ENCODE data around the gene ECHDC1.

ECHDC1 gene

DNA sequence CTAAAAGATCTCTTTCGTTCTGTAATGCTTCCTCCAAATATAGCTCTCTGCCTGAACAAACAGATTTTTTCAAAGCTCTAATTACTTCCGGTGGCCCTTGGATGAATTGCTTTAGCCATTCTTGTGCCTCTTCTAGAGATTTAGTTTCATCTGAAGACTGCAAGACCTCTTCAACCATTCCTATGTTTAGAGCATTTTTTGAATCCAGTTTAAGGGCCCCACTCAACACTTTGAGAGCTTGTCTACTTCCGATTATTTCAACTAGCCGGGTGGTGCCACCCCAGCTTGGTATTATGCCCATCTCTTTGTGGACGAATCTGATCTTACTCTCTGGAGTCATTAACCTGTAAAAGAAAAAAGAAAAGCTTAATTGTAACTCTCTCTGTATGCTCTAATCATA is 53.5 kb downstream of the ECHDC1 start:
- no peak for DNase-seq (ENCODE audit: low spot score)

DNA sequence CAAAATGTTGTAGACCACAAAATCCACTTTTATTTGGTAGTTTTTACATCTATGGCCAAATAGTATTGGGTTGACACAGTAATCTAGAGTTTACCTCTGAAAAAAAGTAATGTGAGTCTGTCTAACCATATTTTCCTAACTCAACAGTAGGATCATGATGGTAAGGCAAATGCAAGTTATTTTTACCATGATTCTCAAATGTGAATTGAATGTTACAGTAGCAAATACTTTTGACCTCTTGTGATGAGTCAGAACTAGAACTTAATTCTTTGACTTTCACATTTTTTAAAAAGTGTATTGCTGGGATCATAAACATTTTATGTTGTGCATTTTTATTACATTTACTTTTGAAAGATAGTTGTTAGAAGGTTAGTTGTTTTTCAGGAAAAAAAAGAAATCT is 54.7 kb downstream of the ECHDC1 start:
- DNase-seq (ENCODE audit: low spot score): no peak

DNA sequence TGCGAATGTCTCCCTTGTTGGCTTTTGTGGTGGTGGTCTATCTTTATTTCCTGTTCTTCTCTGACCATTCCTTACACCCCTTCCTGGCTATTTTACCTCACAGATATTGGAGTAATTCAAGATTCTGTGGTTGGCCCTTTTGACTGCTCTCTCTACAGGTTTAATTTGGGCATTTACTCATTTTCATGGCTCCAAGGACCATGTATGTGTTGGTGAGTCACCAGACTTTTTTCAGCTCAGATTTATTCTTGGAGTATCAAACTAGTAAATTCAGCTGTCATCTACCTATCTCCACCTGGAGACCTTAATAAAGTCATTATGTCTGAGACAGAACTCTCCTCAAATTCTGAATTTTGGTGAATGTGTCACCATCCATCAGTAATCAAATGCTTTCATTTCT is 61.2 kb downstream of the ECHDC1 start:
- no peak for DNase-seq (ENCODE audit: low spot score)

DNA sequence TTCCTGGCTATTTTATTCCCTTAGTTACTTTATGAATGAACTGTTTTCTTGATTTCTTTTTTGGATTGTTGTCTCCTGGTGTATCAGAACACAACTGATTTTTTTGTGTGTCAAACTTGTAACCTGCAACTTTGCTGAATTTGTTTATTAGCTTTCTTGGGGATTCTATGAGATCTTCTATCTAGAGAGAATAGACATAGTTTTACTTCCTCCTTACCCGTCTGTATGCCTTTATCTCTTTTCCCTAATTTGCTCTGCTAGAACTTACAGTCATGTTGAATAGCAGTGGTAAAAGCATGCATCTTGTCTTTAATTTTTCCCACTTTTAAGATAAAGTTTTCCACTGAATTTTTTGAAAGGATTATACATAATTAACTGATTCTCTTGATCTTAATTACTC is 63.6 kb downstream of the ECHDC1 start:
- no peak for DNase-seq (ENCODE audit: low spot score)

DNA sequence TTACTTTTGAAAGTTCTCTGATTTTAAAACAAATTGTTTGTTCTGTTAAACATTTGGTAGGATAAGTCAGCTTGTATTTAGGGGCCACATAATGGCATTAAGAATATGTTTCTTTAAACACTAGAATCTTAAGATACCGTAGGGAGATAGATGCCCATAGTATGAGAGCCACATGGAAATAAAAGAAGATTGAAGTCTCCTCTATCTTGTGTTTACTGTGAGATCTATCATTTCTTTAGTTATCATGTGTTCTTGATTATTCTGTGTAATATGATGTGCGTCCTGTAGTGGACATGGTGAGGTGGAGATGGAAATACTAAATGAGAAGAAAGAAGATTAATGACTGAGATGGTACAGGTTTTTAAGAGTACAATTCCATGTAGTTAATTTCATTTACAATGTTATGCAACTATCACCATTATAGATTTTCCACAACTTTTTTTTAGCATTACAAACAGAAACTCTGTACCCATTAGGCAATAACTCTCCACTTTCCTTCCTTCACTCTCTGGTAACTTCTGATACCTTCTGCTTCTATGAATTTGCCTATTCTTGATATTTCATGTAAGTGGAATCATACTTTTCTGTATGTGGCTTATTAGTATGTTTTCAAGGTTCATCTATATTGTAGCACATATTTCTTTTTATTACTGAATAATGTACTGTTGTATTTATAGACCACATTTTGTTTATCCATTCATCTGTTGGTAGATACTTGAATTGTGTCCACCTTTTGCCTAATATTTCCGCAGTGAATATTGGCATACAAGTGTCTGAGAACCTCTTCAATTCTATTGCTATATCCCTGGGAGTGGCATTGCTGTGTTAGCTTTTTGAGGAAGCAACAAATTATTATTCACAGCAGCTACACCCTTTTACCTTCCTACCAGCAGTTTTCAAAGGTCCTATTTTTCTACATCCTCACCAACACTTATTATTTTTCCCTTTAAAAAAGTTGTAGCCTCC is 65.2 kb downstream of the ECHDC1 start:
- no peak for DNase-seq (ENCODE audit: low spot score)

DNA sequence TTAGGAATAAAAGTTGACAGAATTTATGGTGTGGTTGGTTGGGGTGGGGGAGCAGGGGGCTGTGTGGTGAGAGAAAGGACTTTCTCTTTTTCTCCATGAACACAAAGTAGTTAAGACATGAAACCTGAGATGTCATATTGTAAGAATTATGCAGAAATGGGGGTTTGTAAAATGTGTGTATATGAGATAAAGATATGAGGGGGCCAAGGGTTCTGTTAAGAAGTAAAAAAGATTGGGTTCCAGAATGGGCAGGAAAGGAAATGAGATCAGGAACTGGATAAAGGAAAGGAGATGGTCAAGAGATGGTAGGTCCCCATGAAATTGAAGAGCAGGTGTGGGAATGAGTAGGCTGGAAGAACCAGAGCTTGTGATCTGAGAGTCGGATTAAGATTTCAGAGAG is 67.1 kb downstream of the ECHDC1 start:
- DNase-seq (ENCODE audit: low spot score): no peak

DNA sequence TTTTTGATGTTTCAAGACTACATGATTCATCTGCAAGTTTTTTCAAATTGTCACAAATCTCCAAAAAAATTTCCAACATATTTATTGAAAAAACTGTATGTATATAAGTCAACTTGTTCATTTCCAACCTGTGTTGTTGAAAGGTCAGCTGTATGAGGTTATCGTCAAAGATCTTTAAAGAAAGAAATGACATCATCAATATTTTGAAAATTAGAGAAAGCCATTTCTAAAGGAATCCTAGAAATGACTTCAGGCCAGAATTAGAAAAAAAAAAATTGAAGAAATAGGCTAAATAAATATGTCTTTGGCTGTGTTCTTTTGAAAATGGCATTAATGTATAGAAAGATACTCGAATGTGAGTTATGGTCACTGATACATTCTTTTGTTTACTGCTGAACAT is 69.9 kb downstream of the ECHDC1 start:
- no peak for DNase-seq (ENCODE audit: low spot score)

DNA sequence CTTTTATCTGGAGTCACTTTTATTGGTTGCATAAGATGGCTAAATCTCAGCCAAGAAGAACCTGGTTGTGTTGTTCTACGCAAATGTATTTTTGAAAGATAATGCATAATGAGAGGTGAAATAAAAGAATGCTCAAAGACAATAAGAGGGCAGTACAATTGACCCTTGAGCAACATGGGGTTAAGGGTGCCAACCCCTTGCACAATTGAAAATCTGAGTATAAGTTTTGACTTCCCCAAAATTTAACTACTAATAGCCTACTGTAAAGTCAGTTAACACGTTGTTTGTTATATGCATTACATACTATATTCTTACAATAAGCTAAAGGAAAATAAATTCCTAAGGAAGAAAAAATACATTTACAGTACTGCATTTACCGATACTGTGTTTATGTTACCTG is 70.8 kb downstream of the ECHDC1 start:
- DNase-seq (ENCODE audit: low spot score): no peak

DNA sequence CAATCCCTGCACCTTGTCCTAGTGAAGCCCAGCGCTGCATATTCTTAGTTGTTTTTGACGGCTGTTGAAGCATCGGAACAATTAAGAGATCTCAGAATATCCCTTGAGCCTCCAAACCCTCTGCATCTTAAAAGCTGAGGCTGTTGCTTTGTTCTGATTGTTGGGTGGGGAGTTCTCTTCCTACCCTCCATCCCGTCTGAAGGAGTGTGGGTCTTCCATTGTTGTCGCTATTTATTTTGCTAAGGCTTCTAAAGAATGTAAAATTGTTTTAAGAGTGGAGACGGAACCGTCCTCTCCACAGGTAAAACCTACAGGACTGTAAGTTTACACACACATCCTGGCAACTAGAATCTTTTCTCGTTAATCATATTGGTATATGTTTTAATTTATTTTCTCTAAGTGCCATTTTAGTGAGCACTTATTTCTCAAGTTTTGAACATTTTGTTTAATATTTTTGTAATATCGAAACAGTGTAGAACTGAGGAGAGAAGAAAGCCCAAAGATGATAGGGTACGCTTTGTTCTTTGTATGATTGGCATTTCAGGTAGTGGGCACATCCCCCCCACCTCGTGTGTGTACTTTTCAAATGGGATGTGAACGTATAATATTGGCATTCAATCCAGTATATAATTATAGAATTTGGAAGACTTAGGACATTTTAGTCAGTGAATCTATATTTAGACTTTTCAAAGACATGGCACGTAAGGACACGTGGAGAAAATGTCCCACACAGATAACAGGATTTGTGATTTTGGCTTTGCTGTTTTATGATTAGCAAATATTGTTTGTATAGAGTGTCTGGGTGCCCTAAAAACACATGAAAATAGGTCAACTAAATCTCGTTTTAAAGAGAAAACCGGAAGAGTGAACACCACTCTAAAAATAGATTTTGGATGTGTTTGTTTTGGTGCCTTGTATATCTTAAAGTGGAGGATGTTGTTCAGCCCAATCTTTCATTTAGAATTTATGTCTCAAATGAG is 75.5 kb downstream of the ECHDC1 start:
- DNase-seq (ENCODE audit: low spot score): no peak

DNA sequence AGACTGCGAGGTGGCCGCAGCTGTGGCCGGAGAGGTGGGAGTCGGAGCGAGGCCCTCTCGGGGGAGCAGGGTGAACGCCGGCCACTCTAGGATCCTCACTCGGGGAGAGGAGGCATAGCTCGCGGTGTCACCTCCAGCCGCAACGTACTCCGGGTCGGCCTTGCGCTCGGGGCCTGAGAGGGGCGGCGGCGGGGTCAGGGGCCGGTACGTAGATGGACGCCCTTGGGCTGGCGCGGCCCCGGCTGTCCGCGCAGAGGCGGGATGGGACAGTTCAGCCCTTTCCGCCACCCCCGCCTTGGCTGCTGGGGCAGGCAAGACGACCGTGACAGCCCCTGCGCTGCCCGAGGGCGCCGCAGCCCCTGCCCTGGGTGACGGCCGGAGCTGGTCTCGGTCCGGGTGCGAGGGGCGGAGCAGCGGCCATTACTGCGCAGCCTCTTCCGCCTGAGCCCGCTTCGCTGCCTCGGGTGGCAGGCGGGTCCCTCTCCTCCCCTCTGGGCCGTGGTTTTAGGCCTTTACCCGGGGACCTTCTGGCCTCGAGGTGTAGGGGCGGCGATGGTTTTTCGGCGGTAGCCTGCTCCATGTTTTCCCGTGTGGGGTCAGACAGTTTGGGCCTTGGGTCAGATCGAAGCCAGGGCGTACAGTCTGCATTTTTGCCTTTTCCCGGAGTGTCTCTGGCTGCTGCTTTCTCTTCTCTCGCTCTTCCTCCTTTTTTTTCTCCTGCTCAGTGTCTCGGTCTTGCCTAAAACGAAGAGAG is 76.3 kb downstream of the ECHDC1 start:
- peak; percentile 34 for DNase-seq (ENCODE audit: low spot score)

DNA sequence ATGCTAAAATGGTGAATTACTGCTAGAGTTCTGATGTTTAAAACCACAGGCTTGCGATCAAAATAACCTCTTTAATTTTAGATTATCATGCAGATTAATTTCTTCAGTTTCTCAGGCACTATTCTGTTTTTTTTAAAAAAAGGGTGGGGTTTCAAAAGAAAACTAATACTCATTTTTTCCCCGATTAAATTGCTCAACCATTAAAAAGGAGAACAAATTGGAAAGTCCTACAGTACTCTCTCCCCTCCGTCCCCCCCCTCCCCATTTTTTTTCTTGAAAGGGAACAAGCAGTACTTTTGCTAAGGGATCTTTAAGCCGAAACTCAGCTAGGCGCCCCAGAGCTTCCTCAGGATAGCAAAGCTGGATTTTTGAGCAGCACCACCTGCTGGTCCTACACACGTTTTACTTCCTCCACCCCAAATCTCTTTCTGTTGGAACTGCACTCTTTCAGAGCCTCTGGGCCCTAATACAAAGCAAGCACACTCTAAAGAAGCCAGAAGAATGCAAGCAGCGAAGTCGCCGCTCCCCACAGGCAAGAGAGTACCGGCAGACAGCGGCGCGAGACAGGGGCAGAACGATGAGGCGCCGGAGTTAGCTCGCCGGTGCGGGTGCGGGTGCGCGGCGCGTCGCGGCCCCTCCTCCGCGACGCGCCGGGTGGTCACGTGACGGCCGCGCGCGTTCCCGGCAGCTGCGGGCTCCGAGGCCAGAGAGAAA is 77.1 kb downstream of the ECHDC1 start, which contains the start of gene RNF146:
TSS of gene RNF146 (plus strand) at position 687 of the 714 bp plus-strand sequence. CDS start 13,475 bp downstream, outside the sequence.
- DNase-seq (ENCODE audit: low spot score): peak; percentile 64

DNA sequence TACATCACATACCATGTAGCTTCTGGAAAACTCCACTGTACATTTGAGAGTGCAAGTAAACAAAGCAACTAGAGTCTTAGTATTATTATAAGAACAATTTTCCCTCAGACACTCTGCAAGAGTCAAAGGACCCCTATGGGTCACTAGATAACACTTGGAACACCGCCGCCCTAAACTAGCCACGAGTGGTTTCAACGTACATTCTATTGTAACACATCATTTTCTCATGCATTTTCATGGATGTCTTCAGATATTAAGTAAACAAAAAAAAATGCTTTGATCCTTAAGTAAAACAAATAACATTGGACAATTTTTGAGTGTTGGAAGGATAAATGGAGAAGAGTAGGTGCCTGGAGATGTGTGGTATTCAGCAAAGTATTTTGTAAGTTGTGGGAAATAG is 79.9 kb downstream of the ECHDC1 start:
- no peak for DNase-seq (ENCODE audit: low spot score)

DNA sequence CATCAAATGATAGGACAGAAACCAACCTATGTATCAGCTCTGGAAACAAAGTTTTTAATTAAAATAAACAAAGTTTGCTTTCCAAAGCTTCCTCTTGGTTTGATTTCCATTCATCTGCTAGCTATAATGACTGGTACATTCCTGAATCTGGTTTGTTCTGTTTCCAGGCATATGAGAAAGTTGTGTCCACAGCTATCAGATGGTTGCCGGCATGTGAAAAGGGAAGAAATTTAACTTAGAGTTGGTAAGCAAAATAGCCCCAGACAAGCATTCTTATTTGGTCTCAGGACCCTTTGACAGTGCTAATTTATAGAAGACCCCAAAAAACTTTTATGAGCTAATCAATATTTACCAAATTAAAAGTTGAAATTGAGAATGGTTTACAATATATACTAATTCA is 80.5 kb downstream of the ECHDC1 start:
- no peak for DNase-seq (ENCODE audit: low spot score)

DNA sequence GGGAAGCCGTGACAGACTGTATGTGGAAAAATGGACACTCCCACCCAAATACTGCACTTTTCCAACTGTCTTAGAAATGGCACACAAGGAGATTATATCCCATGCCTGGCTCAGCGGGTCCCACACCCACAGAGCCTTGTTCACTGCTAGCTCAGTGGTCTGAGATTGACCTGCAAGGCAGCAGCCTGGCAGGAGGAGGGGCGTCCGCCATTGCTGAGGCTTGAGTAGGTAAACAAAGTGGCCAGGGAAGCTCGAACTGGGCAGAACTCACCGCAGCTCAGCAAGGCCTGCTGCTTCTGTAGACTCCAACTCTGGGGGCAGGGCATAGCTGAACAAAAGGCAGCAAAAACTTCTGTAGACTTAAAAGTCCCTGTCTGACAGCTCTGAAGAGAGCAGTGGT is 88.1 kb downstream of the ECHDC1 start:
- DNase-seq (ENCODE audit: low spot score): no peak

DNA sequence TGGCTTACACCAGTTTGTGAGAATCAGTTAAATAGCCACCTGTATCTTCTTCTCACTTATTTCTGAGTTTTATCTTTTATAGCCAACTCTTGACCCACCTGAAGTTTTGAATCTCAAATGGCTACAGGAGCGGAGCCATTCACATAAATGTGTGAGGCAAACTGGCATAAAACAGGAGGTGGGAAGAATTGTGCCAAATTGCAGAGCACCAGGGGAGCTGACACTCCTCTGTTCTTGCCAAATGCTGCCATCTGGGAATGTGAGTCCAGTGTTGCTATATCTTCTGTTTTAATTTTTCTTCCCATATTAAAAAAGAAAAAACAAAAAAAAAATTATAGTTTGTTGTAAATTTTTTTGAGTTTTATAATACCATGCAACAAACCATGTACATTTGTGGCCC is 93.8 kb downstream of the ECHDC1 start:
- no peak for DNase-seq (ENCODE audit: low spot score)

DNA sequence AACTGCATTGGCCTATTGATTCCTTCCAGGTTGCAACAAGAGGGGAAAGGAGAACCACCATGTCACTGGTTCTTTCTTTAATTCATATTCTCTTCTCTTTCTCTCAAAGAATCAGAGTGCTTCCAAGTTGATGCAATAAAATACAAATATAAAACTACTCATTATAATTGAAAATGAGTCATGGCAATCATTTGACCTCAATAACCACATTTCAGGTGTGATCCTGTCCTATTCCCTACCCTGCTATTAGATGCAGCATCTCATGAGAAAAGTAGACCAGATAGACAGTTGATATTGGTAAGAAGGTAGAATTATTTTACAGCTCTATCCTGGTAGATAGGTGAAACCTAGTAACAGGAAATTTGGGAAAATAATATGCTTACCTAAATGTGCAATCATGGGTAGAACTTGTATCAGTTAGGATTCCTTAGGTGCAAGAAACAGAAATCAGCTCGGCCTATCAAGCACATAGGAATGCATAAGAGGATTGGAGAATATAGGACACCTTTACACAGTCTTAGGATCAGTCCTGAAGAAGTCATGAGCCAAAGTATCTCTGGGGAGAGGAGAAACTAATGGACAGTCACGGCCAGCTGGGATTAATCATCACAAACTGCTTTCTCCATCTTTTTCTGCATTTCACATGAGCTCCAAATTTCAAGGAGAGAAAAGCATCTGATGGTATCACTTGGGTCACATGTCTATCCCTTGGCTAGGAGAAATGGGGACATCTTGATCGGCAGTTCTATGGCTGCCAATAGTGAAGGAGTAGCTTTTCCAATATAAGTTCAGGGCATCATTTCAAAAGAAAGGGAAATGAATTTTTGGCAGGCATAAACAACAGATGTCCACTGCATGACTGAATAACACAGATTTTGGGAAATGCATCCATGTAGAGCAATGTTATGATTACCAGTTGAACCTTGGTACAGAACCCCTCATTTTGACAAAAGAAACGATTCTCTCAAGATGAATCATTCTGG is 96.0 kb downstream of the ECHDC1 start:
- no peak for DNase-seq (ENCODE audit: low spot score)

DNA sequence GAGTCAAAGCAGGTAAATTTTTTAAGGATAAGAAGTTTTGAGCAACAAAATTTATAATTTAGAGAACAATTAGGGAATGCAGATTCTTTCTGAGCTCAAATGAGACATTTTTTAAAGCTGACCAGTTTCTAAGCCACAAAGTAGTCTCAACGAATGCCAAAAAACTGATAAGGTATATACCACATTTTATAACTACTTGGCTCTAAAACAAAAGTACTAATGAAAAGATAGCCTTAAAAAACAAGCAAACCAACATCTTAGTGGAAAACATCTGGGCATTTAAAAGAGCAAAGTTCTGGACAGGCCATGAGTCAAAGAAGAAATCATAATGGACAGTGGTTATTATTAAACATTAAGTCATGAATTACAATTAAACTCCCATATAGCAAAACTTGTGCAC is 99.9 kb downstream of the ECHDC1 start:
- DNase-seq (ENCODE audit: low spot score): no peak
